ENCODE results near the gene STING1. TPM values are rescaled to one million over a fixed set of nuclear protein-coding genes. Genes with fewer than 3 reads are reported as not detected.
A peak's percentile ranks its signal among the peaks of the same experiment; 100 is the strongest.
"Not testable (repeated sequence)": the region's sequence is repeated elsewhere in the genome, so short reads cannot be mapped to it uniquely, and the experiment has no call there.

The STING1 gene
- total RNA-seq, 4 donors from 2014 or later = 10.1 to 12.5 (median 10.9) TPM

DNA sequence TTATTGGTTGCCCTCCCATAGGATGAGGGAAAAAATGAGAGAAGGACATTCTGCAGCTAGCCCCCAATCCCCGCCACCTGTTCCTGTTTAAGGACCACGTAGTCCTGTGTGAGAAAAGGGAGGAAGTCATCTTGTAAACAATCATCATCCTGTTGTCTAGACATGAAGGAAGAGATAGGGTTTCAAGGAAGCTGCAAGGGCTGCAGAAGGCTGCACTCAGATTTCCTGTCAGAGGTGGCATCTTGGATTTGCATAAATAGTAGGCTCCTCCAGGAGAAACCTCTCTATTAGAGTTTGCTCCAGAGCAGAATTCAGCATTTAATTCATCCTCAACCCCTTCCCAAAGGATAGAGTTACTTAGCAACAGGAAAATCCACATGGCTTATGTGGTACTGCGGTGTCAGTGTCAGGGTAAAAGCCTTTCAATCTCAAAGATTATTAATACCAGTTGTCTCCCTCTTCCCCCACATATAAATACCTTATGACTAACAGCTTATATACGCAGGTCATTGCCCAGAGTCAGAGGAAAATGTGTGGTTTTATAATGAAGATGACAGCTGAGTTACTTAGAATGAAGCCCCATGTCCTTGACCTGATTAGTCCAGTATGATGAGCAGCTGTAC lies 38.6 kb downstream of the STING1 start:
- in situ Hi-C loops (cut with MboI; ENCODE audit: low sequenced_read_pairs in 4 of 4) (no loop called here), intact Hi-C loops (cut with DNase I; ENCODE audit: low total_unique reads) (no loop called here)
- Histone ChIP-seq H3K36me3 (no peaks in the 10 kb centered on the region), H3K9me3 (no peaks in the 10 kb centered on the region), H3K27me3 (no peaks in the 10 kb centered on the region), H3K27ac (no peak overlapping the region), H3K4me1 (peaks cover 0 to 7% of the 10 kb centered on the region in 2 donors), H3K4me3 (no peak overlapping the region)
- TF ChIP-seq, protein P1, sequence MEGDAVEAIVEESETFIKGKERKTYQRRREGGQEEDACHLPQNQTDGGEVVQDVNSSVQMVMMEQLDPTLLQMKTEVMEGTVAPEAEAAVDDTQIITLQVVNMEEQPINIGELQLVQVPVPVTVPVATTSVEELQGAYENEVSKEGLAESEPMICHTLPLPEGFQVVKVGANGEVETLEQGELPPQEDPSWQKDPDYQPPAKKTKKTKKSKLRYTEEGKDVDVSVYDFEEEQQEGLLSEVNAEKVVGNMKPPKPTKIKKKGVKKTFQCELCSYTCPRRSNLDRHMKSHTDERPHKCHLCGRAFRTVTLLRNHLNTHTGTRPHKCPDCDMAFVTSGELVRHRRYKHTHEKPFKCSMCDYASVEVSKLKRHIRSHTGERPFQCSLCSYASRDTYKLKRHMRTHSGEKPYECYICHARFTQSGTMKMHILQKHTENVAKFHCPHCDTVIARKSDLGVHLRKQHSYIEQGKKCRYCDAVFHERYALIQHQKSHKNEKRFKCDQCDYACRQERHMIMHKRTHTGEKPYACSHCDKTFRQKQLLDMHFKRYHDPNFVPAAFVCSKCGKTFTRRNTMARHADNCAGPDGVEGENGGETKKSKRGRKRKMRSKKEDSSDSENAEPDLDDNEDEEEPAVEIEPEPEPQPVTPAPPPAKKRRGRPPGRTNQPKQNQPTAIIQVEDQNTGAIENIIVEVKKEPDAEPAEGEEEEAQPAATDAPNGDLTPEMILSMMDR (IDR thresholded peaks at IDR 0.05 in 4 of 5, conservative IDR thresholded peaks at IDR 0.05 in 1 of 5) = no peak
- DNase-seq = no peak
- no peak for ATAC-seq

DNA sequence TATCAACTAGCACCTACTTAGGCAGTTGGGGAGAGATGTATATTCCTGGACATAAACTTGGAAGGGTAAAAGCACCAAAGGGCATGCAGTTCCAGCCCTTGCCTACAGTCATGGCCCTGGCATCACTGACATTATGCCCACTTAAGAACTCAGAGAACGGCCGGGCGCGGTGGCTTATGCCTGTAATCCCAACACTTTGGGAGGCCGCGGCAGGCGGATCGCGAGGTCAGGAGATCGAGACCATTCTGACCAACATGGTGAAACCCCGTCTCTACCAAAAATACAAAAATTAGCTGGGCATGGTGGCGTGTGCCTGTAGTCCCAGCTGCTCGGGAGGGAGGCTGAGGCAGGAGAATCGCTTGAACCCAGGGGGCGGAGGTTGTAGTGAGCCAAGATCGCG lies 42.1 kb downstream of the STING1 start:
- H3K9me3 ChIP-seq; intact Hi-C loops (cut with DNase I; ENCODE audit: low total_unique reads); H3K4me3 ChIP-seq; H3K27me3 ChIP-seq; ATAC-seq; DNase-seq; H3K36me3 ChIP-seq; in situ Hi-C loops (cut with MboI; ENCODE audit: low sequenced_read_pairs in 4 of 4): not testable (repeated sequence)
- H3K4me1 ChIP-seq = peaks cover 5 to 16% of the 10 kb centered on the region in 2 donors
- H3K27ac ChIP-seq = peak overlapping the region in 1 of 4 donors; percentile 99

- ATAC-seq = peak; percentile 98
- peak within 1 kb of the TSS; percentile 98 to 100 (median 99) for H3K27ac ChIP-seq
- intact Hi-C loops (cut with DNase I; ENCODE audit: low total_unique reads) = loop anchor here (5.0 kb wide), 2 partner anchors 78 to 123 kb away; partner anchors contain the start of gene UBE2D2
- TF ChIP-seq, protein P1 (IDR thresholded peaks at IDR 0.05 in 4 of 5, conservative IDR thresholded peaks at IDR 0.05 in 1 of 5) = no peak
- TF ChIP-seq POLR2A (IDR thresholded peaks at IDR 0.05) = peak; percentile 41 to 51
- peaks cover 5 to 16% of the 10 kb centered on the region in 2 donors for H3K4me1 ChIP-seq
- peak within 1 kb of the TSS; percentile 90 to 97 (median 94) for H3K4me3 ChIP-seq
- DNase-seq = peak; percentile 94
- in situ Hi-C loops (cut with MboI; ENCODE audit: low sequenced_read_pairs in 4 of 4) = no loop called here
- no peaks in the 10 kb centered on the region for H3K27me3 ChIP-seq
- no peaks in the 10 kb centered on the region for H3K9me3 ChIP-seq
- H3K36me3 ChIP-seq = peaks cover 0 to 9% of the 10 kb centered on the region in 2 donors
Measured at GRCh38 chr5:139439013-139439903, 43.3 kb downstream of the STING1 start, which contains the start of gene DNAJC18. TSS of gene DNAJC18 (minus strand) at chr5:139439525. CDS start at chr5:139439445, 80 bp downstream.

GRCh38 chr5:139438707-139439012 lies 43.9 kb downstream of the STING1 start:
- ATAC-seq (no peak), DNase-seq (no peak)
- Histone ChIP-seq H3K4me3 (peak overlapping the region; percentile 90 to 97 (median 94)), H3K36me3 (peaks cover 0 to 15% of the 10 kb centered on the region in 2 donors), H3K9me3 (no peaks in the 10 kb centered on the region), H3K27ac (peak overlapping the region; percentile 98 to 100 (median 99)), H3K27me3 (no peaks in the 10 kb centered on the region), H3K4me1 (peaks cover 5 to 16% of the 10 kb centered on the region in 2 donors)
- intact Hi-C loops (cut with DNase I; ENCODE audit: low total_unique reads) = loop anchor here (5.0 kb wide), 2 partner anchors 79 to 124 kb away; partner anchors contain the start of gene UBE2D2
- TF ChIP-seq, protein P1 (IDR thresholded peaks at IDR 0.05 in 4 of 5, conservative IDR thresholded peaks at IDR 0.05 in 1 of 5) = no peak
- no peak for TF ChIP-seq POLR2A (IDR thresholded peaks at IDR 0.05)
- in situ Hi-C loops (cut with MboI; ENCODE audit: low sequenced_read_pairs in 4 of 4) = no loop called here

DNA sequence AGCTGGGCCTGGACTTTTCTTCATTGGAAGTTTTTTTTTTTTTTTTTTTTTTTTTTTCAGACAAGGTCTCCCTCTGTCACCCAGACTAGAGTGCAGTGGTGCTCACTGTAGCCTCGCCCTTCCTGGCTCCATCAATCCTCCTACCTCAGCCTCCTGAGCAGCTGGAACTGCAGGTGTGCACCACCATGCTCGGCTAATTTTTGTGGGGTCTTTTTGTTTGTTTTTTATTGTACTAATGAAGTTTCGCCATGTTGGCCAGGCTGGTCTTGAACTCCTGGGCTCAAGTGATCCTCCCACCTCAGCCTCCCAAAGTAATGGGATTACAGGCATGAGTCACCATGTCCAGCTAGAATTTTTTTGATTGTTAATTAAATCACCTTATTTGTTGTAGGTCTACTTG lies 46.9 kb downstream of the STING1 start:
- intact Hi-C loops (cut with DNase I; ENCODE audit: low total_unique reads) = loop anchor here (5.0 kb wide), 2 partner anchors 82 to 127 kb away; partner anchors contain the start of gene UBE2D2
- ATAC-seq = no peak

More for the DNA sequence above, 46.9 kb downstream of the STING1 start:
- DNase-seq = no peak
- Histone ChIP-seq H3K9me3 (no peaks in the 10 kb centered on the region), H3K4me3 (no peak overlapping the region), H3K4me1 (peaks cover 5 to 16% of the 10 kb centered on the region in 2 donors), H3K27ac (no peak overlapping the region), H3K36me3 (peaks cover 0 to 34% of the 10 kb centered on the region in 2 donors), H3K27me3 (no peaks in the 10 kb centered on the region)
- in situ Hi-C loops (cut with MboI; ENCODE audit: low sequenced_read_pairs in 4 of 4) = no loop called here
- TF ChIP-seq, protein P1 (IDR thresholded peaks at IDR 0.05 in 4 of 5, conservative IDR thresholded peaks at IDR 0.05 in 1 of 5) = no peak
- no peak for TF ChIP-seq POLR2A (IDR thresholded peaks at IDR 0.05)

All from gastrocnemius medialis (tissue), 4 donors.